ENCODE results near the gene TWIST2. TPM values are rescaled to one million over a fixed set of nuclear protein-coding genes. Genes with fewer than 3 reads are reported as not detected.

TWIST2 gene
- total RNA-seq, 4 donors from 2014 or later, result 1.4 to 41.3 (median 15.7) TPM

DNA sequence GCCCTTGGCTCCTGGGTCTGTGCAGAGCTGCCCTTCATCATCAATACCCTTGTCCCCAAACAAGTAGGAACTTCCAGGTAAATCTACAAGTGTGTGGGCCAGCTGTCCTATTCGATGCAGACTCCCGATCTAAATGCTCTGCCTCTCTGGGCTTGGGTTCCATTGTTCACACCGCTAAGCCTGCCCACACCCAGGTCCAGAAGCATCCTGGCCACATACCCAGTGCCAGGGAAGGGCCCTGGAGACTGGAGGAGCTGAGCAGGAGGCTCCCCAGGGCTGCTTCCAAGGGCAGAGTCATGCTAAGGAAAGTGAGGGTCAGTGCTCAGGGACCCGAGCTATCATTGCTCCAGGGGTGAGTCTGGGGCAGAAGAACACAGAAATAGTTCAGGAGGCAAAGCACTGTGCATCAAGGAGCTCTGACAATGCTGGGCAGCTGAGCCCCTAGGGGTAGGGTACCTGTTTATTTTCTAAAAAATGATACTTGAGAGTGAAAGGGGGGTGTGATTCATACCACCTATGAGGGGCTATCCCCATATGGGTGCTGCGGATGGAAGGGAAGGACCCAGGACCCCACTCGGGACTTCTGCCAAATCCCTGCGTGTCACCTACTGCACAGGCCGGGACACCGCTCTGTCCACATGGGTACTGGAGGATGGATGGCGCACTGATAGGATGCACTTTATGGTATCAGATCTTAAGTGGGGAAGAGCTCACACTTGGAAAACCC, 25.8 kb upstream of the TWIST2 start:
- no peaks in the 10 kb centered on the region for H3K4me1 ChIP-seq
- TF ChIP-seq CTCF (IDR thresholded peaks at IDR 0.05), result no peak
- no peak for TF ChIP-seq POLR2A (IDR thresholded peaks at IDR 0.05)
- no peak for DNase-seq
- H3K27me3 ChIP-seq, result no peaks in the 10 kb centered on the region
- H3K4me3 ChIP-seq, result no peak overlapping the region
- no peaks in the 10 kb centered on the region for H3K36me3 ChIP-seq
- H3K27ac ChIP-seq, result no peak overlapping the region
- no peaks in the 10 kb centered on the region for H3K9me3 ChIP-seq

DNA sequence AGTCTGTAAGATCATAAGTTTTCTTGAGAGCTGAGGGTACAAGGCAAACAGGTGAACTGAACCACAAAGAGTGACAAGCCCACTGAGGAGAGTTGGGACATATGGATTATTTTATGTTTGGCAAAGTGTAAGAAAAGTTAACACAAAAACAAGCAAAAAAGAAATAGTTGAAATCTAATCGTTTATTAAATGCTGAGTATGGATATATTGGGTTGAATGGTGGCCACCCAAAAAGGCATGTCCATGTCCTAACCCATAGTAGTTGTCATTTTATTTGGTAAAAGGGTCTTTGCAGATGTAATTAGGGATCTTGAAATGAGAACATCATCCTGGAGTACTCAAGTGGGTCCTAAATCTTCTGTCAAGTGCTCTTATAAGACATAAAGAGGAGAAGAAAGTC, 24.9 kb upstream of the TWIST2 start:
- no peak overlapping the region for H3K4me3 ChIP-seq
- H3K27ac ChIP-seq, result no peak overlapping the region
- H3K36me3 ChIP-seq, result no peaks in the 10 kb centered on the region
- H3K27me3 ChIP-seq, result no peaks in the 10 kb centered on the region
- no peak for TF ChIP-seq POLR2A (IDR thresholded peaks at IDR 0.05)
- no peak for TF ChIP-seq CTCF (IDR thresholded peaks at IDR 0.05)
- DNase-seq, result no peak
- H3K9me3 ChIP-seq, result no peaks in the 10 kb centered on the region
- H3K4me1 ChIP-seq, result no peaks in the 10 kb centered on the region

DNA sequence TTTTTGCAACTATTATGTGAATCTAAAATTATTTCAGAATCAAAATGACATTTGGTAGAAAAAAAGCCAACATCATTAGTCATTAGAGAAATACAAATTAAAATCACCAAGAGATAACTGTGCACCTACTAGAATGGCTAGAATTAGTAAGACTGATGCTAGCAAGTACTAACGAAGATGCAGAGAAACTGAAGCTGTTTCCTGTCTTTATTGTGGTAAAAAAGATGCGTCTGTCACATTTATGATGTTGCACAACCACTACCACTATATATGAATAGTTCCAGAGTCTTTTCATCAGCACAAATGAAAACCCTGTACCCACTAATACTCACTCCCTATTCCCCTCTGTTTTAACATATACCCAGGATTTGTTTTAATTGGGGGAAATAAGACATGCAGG, 16.7 kb upstream of the TWIST2 start:
- Histone ChIP-seq H3K4me3 (no peak overlapping the region), H3K36me3 (no peaks in the 10 kb centered on the region), H3K27me3 (no peaks in the 10 kb centered on the region), H3K9me3 (no peaks in the 10 kb centered on the region), H3K27ac (no peak overlapping the region), H3K4me1 (no peaks in the 10 kb centered on the region)
- TF ChIP-seq CTCF (IDR thresholded peaks at IDR 0.05) (no peak), POLR2A (IDR thresholded peaks at IDR 0.05) (no peak)
- no peak for DNase-seq

- Histone ChIP-seq H3K4me1 (no peaks in the 10 kb centered on the region), H3K27me3 (no peaks in the 10 kb centered on the region), H3K9me3 (no peaks in the 10 kb centered on the region), H3K36me3 (no peaks in the 10 kb centered on the region), H3K4me3 (no peak overlapping the region), H3K27ac (no peak overlapping the region)
- TF ChIP-seq POLR2A (IDR thresholded peaks at IDR 0.05), result no peak
- TF ChIP-seq CTCF (IDR thresholded peaks at IDR 0.05), result no peak
- no peak for DNase-seq
Measured at GRCh38 chr2:238834982-238835381, 12.9 kb upstream of the TWIST2 start.

DNA sequence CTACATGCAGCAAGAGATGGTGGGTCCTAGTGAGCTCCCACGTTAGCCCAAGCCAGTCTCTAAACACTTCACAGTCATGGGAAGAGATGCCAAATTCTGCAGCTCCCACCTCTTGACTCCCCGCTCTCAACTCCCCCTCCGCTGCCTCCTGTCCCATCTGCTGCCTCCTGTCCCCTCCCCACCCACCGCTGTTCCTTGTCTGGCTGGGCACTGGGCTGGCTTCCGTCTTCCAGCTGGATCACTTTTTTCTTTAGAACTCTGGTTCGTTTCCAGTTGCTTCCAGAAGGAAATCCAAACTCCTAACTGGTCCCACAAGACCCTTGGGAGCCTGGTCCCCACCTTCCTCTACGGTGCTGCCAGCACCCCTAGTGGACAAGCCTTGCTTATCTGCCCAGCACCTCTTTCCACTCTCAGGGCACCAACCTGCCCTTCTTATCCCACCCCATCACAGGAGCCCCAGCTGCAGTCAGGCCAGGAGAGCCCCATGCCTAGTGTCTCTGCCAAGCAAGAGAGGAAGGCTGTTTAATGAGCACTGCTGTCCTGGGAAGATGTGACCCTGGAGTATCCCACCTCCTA, 12.1 kb upstream of the TWIST2 start:
- Histone ChIP-seq H3K36me3 (no peaks in the 10 kb centered on the region), H3K4me3 (no peak overlapping the region), H3K4me1 (no peaks in the 10 kb centered on the region), H3K27ac (no peak overlapping the region), H3K9me3 (no peaks in the 10 kb centered on the region), H3K27me3 (no peaks in the 10 kb centered on the region)
- TF ChIP-seq CTCF (IDR thresholded peaks at IDR 0.05), result no peak
- TF ChIP-seq POLR2A (IDR thresholded peaks at IDR 0.05), result no peak
- DNase-seq, result no peak
